HG03108 (cell line): ENCODE data around the gene EGR1.
"Not testable (repeated sequence)": the region's sequence is repeated elsewhere in the genome, so short reads cannot be mapped to it uniquely, and the experiment has no call there.

Experiments
- ATAC-seq: cut with Tn5 transposase; IDR thresholded peaks from one replicate; pipeline ENCODE4 v1.9.1; 2021; ENCODE audit warnings: moderate library complexity; ENCODE audit not compliant: unreplicated experiment

EGR1 gene

DNA sequence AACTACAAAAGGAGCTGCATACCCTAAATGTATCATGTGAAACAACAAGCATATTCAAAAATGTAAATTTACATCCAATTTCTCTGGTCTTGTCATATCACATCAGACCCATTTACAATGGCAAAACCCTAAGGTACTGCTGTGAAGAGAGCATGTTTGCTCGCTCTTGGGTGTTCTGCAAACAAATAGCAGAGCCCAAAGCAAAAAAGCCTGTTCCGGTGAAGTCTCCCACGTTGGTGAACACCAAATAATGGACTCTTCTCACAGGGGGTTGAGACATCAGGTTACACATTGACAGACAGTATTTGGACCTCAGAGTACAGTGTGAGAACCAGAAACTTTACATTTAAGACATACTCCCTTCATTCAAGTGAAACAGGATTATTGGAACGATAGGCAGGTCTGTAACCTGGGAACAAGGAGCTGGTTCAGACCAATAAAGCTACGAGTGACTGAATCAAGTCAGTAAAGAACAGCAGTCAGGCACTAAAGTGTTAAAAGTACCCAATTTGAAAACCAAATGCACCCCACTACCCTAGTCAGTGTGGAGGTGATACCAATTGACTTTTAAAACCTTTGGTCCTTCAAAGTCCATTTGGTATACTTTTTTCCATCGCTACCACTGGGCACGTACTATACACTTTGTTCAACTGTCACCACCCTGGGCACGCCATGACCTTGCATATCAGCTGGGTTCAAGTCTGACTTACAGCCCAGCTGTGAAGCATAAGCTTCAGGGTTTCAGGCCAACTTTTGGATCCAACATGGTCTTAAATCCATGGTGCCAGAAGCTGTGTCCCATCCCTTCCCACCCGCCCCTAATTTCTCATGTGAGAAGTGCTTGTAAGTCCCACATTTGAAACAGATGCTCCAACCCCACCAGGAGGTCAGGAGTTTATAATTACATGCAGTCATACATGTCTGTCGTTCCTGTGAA is 41.4 kb downstream of the EGR1 start:
- ATAC-seq, result no peak

DNA sequence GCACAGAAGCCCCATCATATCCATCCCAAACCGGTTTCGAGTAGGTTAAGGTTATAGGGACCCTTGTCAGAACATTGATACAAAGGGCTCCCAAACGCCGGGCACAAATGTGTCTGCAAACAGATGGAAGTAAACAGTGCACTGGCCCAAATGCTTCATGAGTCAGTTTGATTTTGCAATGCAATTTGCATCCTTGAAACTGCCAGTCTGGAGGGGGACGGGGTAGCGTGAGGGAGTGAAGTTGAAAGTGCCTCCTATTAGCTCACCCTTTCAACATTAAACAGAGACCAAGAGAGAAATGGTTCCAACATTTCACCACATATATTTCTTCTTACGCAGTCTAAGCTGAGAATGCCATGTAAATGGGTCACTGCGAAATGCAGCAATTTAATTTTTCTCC is 42.2 kb downstream of the EGR1 start:
- ATAC-seq, result not testable (repeated sequence)

DNA sequence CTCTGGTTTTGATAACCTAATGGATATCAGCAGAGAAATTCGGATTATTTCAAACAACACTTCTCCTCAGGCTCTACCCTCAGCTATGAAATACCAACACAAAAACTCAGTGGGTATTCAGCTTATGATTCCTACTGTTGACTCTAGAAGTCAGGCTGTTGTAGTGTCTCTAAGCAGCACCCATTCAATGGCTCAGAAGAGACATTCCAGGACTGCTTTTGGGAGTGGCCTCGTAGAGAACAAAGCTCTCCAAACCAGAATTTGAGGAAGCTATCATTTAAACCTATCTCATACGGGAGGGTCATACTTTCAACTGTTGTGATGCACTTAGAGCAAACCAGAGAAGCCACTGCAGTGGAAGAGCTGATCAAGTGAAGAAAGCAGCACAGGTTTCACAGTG is 43.7 kb downstream of the EGR1 start:
- ATAC-seq, result no peak

DNA sequence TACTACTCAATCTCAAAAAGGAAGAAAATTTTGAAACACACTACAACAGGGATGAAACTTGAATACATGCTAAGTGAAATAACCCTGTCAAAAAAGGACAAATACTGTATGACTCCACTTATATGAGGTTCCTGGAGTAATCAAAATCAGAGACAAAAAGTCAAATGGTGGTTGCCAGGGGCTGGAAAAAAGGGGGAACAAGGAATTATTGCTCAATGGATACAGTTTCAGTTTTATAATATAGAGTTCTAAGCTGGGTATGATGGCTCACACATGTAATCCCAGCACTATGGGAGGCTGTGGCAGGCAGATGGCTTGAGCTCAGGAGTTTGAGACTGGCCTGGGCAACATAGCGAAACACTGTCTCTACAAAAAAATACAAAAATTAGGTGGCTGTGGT is 48.7 kb downstream of the EGR1 start:
- ATAC-seq, result no peak

DNA sequence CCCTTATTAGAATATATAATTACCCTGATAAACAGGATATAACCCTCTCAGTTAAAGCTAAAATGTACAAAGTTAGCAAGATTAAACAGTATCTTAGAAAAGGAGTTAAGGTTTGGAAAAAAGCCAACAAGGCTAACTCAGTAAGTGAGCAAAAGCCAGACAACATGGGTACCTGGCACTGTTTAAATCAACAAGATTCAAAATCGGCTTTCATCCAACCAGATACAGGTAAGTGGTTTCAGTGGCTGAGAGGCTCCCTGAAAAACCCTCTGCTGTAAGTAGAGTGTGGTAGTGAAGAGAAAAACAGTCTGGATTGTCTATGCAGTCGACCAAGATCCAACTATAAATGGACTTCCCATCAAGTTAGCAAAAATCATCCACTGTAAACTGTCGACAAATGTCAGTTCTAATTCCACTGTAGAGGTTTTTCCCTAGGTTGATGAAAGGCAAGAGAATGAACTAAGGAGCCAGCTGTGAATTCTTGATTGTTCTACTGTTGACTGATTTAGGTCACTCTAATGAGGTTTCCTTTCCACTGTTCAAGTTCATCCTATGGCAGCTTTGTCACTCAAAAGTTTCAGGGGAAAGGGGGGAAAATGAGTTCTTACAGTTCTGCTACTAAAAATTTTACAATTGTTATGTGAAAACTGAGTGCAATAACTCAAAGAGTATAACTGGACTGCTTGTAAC is 50.4 kb downstream of the EGR1 start:
- no peak for ATAC-seq

DNA sequence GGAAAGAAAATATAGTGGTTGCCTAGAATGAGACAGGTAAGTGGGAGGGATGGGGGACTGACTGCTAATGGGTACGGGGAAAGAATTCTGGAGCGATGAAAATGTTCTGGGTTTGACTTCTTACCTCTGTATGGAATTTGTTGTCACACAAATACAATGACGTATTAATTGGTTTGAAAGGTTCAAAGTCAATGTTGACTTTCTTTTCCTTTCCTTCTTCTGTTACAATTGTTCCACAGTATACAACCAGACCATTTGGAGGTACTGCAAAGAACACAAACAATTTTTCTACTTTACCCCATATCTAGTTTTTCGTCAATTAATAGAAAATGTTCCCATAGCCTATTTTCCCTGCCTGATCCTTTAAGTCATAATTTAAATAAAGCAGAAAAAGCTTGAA is 52.2 kb downstream of the EGR1 start:
- no peak for ATAC-seq
